ENCODE data around the gene FAM180B.
A peak's percentile ranks its signal among the peaks of the same experiment; 100 is the strongest.
"Not testable (repeated sequence)": the region's sequence is repeated elsewhere in the genome, so short reads cannot be mapped to it uniquely, and the experiment has no call there.

The FAM180B gene, protein sequence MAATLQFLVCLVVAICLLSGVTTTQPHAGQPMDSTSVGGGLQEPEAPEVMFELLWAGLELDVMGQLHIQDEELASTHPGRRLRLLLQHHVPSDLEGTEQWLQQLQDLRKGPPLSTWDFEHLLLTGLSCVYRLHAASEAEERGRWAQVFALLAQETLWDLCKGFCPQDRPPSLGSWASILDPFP

GRCh38 chr11:47586098-47586855, at the start of gene FAM180B:
TSS of gene FAM180B (plus strand) at chr11:47586678. CDS start at chr11:47586769, 91 bp downstream.
- no peak for DNase-seq

GRCh38 chr11:47536915-47537314, 49.6 kb upstream of the FAM180B start:
- no peak for DNase-seq

GRCh38 chr11:47538741-47539565, 47.5 kb upstream of the FAM180B start:
- DNase-seq = no peak

GRCh38 chr11:47539681-47540039, 46.8 kb upstream of the FAM180B start:
- no peak for DNase-seq

DNA sequence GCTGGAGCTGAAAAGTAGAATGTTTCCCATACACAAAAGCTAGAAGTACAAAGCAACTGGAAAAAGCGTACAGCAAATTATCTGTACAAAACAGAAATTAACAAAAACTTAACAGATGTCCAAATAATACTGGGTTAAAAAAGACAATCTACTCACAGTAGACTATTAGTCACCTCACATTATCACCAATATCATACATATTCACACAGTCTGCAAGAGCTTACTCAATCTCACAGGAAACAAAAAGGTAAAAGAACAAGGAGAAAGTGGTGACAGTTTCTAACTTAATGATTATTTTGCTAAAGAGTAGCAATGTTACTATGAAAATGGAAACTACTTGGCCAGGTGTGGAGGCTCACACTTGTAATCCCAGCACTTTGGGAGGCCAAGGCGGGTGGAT, 45.4 kb upstream of the FAM180B start:
- DNase-seq = no peak

- DNase-seq = no peak
Observed at GRCh38 chr11:47545298-47545697, 41.2 kb upstream of the FAM180B start.

GRCh38 chr11:47546274-47546673, 40.2 kb upstream of the FAM180B start:
- not testable (repeated sequence) for DNase-seq

- DNase-seq = no peak
Observed at GRCh38 chr11:47550288-47551047, 36.0 kb upstream of the FAM180B start.

DNA sequence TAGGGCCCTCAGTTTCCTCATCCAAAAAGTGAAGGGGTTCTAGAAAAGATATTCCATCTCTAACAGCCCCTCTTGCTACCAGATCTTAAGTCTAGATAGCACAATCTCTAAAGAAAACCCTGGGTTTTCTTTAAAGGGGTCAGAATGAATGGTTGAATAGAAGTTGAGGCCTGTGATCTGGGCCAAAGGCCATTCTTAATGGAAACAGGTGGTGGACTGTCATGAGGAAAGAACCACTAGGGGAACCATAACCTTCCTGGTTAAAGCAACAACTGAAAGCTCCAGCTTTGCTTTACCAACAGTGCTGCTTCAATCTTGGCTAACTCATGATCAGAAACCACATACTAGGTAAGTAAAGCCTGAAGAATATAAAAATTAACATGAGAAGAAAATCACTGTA, 35.4 kb upstream of the FAM180B start:
- DNase-seq = no peak

GRCh38 chr11:47552056-47552565, 34.4 kb upstream of the FAM180B start:
- no peak for DNase-seq

GRCh38 chr11:47552566-47553405, 33.7 kb upstream of the FAM180B start, which contains the start of gene CELF1:
TSS of gene CELF1 (minus strand) at chr11:47553132. CDS start at chr11:47499523, 53,609 bp downstream.
- peak; percentile 93 for DNase-seq

GRCh38 chr11:47553406-47553743, 33.1 kb upstream of the FAM180B start:
- DNase-seq = no peak

GRCh38 chr11:47557004-47557403, 29.5 kb upstream of the FAM180B start:
- DNase-seq = not testable (repeated sequence)

GRCh38 chr11:47558695-47559094, 27.8 kb upstream of the FAM180B start:
- DNase-seq = no peak

- DNase-seq = no peak
Observed at GRCh38 chr11:47560426-47560825, 26.1 kb upstream of the FAM180B start.

DNA sequence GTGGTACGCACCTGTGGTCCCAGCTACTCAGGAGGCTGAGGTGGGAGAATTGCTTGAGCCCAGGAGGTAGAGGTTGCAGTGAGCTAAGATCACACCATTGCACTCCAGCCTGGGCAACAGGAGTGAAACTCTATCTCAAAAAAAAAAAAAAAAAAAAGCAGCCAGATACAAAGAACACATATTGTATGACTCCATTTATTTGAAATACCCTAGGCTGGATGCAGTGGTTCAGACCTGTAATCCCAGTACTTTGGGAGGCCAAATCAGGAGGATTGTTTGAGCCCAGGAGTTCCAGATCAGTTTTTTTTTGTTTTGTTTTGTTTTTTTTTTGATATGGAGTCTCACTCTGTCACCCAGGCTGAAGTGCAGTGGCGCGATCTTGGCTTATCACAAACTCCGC, 24.1 kb upstream of the FAM180B start:
- not testable (repeated sequence) for DNase-seq

- DNase-seq = not testable (repeated sequence)
Observed at GRCh38 chr11:47564366-47564765, 22.1 kb upstream of the FAM180B start.

DNA sequence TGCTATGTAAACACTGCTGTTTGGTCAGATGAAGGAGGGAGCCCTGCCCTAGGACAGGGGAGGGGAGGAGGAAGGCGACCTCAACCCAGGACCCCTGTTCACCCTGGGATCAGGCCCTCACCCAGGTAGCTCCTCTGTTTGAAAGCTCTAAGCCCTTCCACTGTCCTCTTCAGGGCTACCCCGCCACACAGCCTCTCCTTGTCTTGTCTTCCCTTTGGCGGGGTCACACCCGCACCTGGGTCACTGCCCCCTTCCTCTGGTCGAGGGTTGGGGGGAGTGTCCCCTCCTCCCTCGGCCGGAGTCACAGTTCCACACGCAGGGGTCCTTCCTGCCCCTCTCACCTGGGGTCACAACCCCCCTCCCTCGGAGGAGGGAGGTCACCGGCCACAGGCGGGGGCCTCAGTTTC, 21.5 kb upstream of the FAM180B start:
- no peak for DNase-seq

DNA sequence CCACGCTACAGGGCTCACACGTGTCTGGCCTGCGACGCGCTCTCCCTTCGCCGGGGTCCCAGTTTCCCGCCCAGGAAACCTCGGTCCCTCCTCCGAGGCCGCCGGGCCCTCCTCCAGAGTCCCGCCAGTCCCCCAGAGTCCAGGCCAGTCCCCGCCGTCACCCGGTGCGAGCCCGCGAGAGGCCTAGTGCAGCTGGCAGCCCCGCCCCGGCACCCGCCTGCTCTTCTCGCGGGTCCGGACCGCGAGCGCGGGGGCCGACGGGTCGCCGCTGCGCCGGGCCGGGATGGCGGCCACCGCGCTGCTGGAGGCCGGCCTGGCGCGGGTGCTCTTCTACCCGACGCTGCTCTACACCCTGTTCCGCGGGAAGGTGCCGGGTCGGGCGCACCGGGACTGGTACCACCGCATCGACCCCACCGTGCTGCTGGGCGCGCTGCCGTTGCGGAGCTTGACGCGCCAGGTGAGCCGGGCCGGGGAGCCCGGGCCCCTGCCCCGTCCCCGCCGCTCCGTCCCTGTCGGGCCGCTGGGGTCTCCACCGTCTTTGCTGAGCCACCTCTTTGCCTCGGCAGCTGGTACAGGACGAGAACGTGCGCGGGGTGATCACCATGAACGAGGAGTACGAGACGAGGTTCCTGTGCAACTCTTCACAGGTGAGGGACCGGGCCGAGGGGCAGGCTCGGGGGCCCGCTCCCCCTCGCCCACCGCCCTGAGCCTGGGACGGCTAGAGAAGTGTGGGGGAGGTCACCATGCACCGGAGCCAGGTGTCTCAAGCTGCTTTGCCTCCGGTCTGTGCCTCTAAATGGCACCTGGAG, 20.9 kb upstream of the FAM180B start, which contains the start of gene PTPMT1:
Gene PTPMT1, plus strand, starts transcription at position 260 of the 809 bp plus-strand sequence. Its CDS starts 24 bp downstream, at position 284.
- peak; percentile 75 for DNase-seq

- no peak for DNase-seq
Observed at GRCh38 chr11:47566149-47566698, 20.3 kb upstream of the FAM180B start.

All from activated CD4-positive, CD25-positive, alpha-beta regulatory T cell treated with anti-CD3 and anti-CD28 coated beads, Interleukin-2, amount 50 U/mL, for 72 hours (primary cell).